HG02642 (cell line): ENCODE measurements around the gene DCUN1D3.
"Not testable (repeated sequence)": the region's sequence is repeated elsewhere in the genome, so short reads cannot be mapped to it uniquely, and the experiment has no call there.

Experiments
- ATAC-seq: cut with Tn5 transposase; IDR thresholded peaks from one replicate; pipeline ENCODE4 v1.9.1; 2021; ENCODE audit warnings: mild to moderate bottlenecking; ENCODE audit not compliant: unreplicated experiment, poor library complexity

Gene DCUN1D3

GRCh38 chr16:20844054-20844453, 56.1 kb downstream of the DCUN1D3 start:
- ATAC-seq: no peak

- ATAC-seq: no peak
Observed at GRCh38 chr16:20839504-20839903, 60.7 kb downstream of the DCUN1D3 start.

- no peak for ATAC-seq
Observed at GRCh38 chr16:20838240-20838639, 61.9 kb downstream of the DCUN1D3 start.

- no peak for ATAC-seq
Observed at GRCh38 chr16:20833086-20833485, 67.1 kb downstream of the DCUN1D3 start.

- ATAC-seq: no peak
Observed at GRCh38 chr16:20830372-20830771, 69.8 kb downstream of the DCUN1D3 start.

- no peak for ATAC-seq
Observed at GRCh38 chr16:20829536-20829935, 70.6 kb downstream of the DCUN1D3 start.

GRCh38 chr16:20826039-20826566, 74.1 kb downstream of the DCUN1D3 start:
- ATAC-seq: no peak

GRCh38 chr16:20822521-20823325, 77.4 kb downstream of the DCUN1D3 start:
- no peak for ATAC-seq

GRCh38 chr16:20821682-20822081, 78.5 kb downstream of the DCUN1D3 start:
- no peak for ATAC-seq

- no peak for ATAC-seq
Observed at GRCh38 chr16:20818929-20819585, 81.1 kb downstream of the DCUN1D3 start.

- no peak for ATAC-seq
Observed at GRCh38 chr16:20814784-20815183, 85.4 kb downstream of the DCUN1D3 start.

- ATAC-seq: no peak
Observed at GRCh38 chr16:20812510-20812909, 87.6 kb downstream of the DCUN1D3 start.

- ATAC-seq: no peak
Observed at GRCh38 chr16:20811889-20812439, 88.2 kb downstream of the DCUN1D3 start.

- no peak for ATAC-seq
Observed at GRCh38 chr16:20807862-20808261, 92.3 kb downstream of the DCUN1D3 start.

GRCh38 chr16:20806168-20807050, 93.7 kb downstream of the DCUN1D3 start, which contains the start of the genes ERI2 and REXO5:
TSS of gene ERI2 (minus strand) at chr16:20806472. CDS start at chr16:20806430, 42 bp downstream.
TSS of gene REXO5 (plus strand) at chr16:20806527. CDS start at chr16:20806954, 427 bp downstream.
- ATAC-seq: peak; percentile 88

- ATAC-seq: not testable (repeated sequence)
Observed at GRCh38 chr16:20805684-20806167, 94.4 kb downstream of the DCUN1D3 start.
